ENCODE data around the gene ARHGAP22. TPM values are rescaled to one million over a fixed set of nuclear protein-coding genes. Genes with fewer than 3 reads are reported as not detected.

ARHGAP22 gene
- polyA plus RNA-seq, 1 of the 3 experiments (the other 2 are of a cell fraction), result 12.4 TPM

GRCh38 chr10:48406204-48406603 lies 198.7 kb downstream of the ARHGAP22 start (continued):
- TF ChIP-seq GABPA (IDR thresholded peaks at IDR 0.05; ENCODE audit: low read depth) (no peak), RCOR1 (IDR thresholded peaks at IDR 0.05; ENCODE audit: low read length) (no peak), FOXJ3 (CRISPR knock-in tag; IDR thresholded peaks at IDR 0.05) (no peak), EZH2phosphoT487 (IDR thresholded peaks at IDR 0.05; ENCODE audit: borderline replicate concordance, low read depth) (no peak), NFIC (IDR thresholded peaks at IDR 0.05; ENCODE audit: borderline replicate concordance) (no peak)
- TF ChIP-seq, protein P1, sequence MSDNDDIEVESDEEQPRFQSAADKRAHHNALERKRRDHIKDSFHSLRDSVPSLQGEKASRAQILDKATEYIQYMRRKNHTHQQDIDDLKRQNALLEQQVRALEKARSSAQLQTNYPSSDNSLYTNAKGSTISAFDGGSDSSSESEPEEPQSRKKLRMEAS (IDR thresholded peaks at IDR 0.05; ENCODE audit: low read depth), result no peak

- ChIA-PET POLR2A (no interaction called here), CTCF (interaction anchor here (0.7 to 2.0 kb wide), 5 partner anchors 10 to 252 kb away, joined by 3 to 12 read pairs (median 4); no protein-coding TSS in a partner anchor)
- H4K20me1 ChIP-seq (ENCODE audit: insufficient read depth), result no peaks in the 10 kb centered on the region
- no peaks in the 10 kb centered on the region for H3K9me2 ChIP-seq
- WGBS (ENCODE audit: low lambda C conversion rate), result 95% methylated on average over 4 of the region's 4 CpGs
- H3K9me3 ChIP-seq, result no peaks in the 10 kb centered on the region
- no peak overlapping the region for H3K4me3 ChIP-seq (ENCODE audit: low read depth in 2 of 2, low read length in 1 of 2)
- no peak overlapping the region for H3K9ac ChIP-seq
- H3K4me2 ChIP-seq, result no peak overlapping the region
- peaks cover 9% of the 10 kb centered on the region for H3F3A ChIP-seq (replicated peaks; ENCODE audit: insufficient read depth)
- TF ChIP-seq GATA2 (CRISPR knock-in tag; IDR thresholded peaks at IDR 0.05) (no peak), TCF12 (IDR thresholded peaks at IDR 0.05) (no peak), MXI1 (IDR thresholded peaks at IDR 0.05; ENCODE audit: low read depth, low read length) (no peak), POLR2AphosphoS5 (IDR thresholded peaks at IDR 0.05; ENCODE audit: low read depth, low read length) (no peak), MEF2A (IDR thresholded peaks at IDR 0.05; ENCODE audit: borderline replicate concordance, low read depth) (no peak), ELF1 (IDR thresholded peaks at IDR 0.05) (no peak), CHD2 (IDR thresholded peaks at IDR 0.05; ENCODE audit: low read length, partially characterized antibody) (no peak), RCOR1 (IDR thresholded peaks at IDR 0.05; ENCODE audit: low read length) (no peak), RXRA (IDR thresholded peaks at IDR 0.05; ENCODE audit: borderline replicate concordance, low read depth) (no peak), SMC3 (IDR thresholded peaks at IDR 0.05; ENCODE audit: low read depth, low read length) (no peak), PBX3 (IDR thresholded peaks at IDR 0.05) (no peak), SIN3A (IDR thresholded peaks at IDR 0.05; ENCODE audit: borderline replicate concordance, low read depth, low read length) (no peak), GABPA (IDR thresholded peaks at IDR 0.05; ENCODE audit: low read depth) (no peak), RFX5 (IDR thresholded peaks at IDR 0.05; ENCODE audit: low read length) (no peak)
- TF ChIP-seq, protein P2, sequence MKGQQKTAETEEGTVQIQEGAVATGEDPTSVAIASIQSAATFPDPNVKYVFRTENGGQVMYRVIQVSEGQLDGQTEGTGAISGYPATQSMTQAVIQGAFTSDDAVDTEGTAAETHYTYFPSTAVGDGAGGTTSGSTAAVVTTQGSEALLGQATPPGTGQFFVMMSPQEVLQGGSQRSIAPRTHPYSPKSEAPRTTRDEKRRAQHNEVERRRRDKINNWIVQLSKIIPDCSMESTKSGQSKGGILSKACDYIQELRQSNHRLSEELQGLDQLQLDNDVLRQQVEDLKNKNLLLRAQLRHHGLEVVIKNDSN (IDR thresholded peaks at IDR 0.05; ENCODE audit: borderline replicate concordance, low read depth), result no peak
- peaks cover 47% of the 10 kb centered on the region for H3K79me2 ChIP-seq (ENCODE audit: insufficient read depth)
- H3K27me3 ChIP-seq (ENCODE audit: insufficient read depth), result no peaks in the 10 kb centered on the region
- no peak overlapping the region for H3K27ac ChIP-seq (ENCODE audit: low read depth in 2 of 2, low read length in 1 of 2)
- no peak overlapping the region for H2AFZ ChIP-seq (ENCODE audit: low read depth)
- DNase-seq, result no peak
- H3K4me1 ChIP-seq (ENCODE audit: control insufficient read depth in 1 of 2, insufficient read depth in 2 of 2, low read depth in 1 of 2, low read length in 1 of 2), result peaks cover 2 to 11% of the 10 kb centered on the region in 2 experiments
- H3K36me3 ChIP-seq (replicated peaks in 1 of 2; ENCODE audit: control insufficient read depth in 1 of 2, insufficient read depth in 2 of 2, low read length in 1 of 2), result peaks cover 8 to 26% of the 10 kb centered on the region in 2 experiments
Measured at GRCh38 chr10:48404646-48405045, 200.2 kb downstream of the ARHGAP22 start.
